Fibroblast of skin of left biceps (primary cell): Measurements from ENCODE around the gene SREBF2.
A peak's percentile ranks its signal among the peaks of the same experiment; 100 is the strongest.

Source experiments
- DNase-seq, 2 experiments: peaks; one replicate each; pipeline ENCODE4 v3.0.0-alpha.2; 2013; ENCODE audit warnings: low read depth in 2 of 2

SREBF2 gene

DNA sequence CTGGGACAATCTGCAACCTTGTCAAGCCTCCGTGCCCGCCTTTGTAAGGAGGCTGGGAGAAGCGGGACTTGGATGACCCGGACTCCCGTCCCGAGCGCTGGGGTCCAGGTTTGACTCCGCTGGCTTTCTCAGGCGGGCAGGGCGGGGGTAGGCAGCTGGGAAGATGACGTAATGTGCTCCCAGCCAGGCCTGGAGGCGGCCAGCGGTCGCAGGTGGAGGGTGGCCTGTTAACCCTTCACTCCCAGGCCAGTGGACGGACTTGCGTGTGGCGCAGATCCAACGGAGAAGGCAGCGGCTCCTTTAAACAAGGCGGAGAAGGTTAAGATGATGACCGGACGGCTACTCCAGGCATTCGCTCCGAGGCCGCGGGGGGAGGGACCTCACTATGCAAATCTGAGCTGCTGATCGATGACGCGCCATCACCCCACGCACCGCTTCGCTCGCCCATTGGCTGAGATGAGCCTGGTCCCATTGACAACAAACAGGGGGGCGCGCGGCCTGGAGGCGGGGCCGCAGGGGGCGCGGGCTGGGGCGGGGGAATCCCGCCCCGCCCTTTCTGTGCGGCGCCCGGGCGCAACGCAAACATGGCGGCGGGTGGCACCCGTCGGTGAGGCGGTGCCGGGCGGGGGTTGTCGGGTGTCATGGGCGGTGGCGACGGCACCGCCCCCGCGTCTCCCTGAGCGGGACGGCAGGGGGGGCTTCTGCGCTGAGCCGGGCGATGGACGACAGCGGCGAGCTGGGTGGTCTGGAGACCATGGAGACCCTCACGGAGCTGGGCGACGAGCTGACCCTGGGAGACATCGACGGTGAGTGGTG, at the start of gene SREBF2:
Gene SREBF2, plus strand, starts transcription at position 553 of the 816 bp plus-strand sequence. Its CDS starts 166 bp downstream, at position 719.
- DNase-seq = peak; percentile 97

- DNase-seq = no peak
Measured at GRCh38 chr22:41787331-41787730, 45.6 kb upstream of the SREBF2 start.

DNA sequence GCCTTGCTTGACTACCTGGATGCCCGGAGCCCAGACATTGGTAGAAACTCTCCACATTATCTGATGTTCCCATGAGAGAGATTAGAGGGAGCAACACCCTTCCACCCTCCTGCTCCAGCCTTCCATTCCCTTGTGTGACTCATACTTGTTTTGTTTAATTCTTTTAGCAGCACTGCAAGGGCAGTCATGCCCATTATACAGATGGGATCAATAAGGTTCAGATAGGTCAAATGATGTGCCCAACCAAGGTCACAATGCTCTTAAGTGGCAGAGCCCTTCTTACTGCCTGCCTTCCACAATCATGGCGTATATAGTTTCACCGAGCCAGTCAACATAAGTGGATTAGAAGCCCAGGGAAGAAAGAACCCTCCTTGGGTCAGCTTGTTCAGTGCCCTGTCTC, 39.0 kb upstream of the SREBF2 start:
- DNase-seq = no peak

GRCh38 chr22:41798736-41799135, 34.2 kb upstream of the SREBF2 start:
- no peak for DNase-seq

DNA sequence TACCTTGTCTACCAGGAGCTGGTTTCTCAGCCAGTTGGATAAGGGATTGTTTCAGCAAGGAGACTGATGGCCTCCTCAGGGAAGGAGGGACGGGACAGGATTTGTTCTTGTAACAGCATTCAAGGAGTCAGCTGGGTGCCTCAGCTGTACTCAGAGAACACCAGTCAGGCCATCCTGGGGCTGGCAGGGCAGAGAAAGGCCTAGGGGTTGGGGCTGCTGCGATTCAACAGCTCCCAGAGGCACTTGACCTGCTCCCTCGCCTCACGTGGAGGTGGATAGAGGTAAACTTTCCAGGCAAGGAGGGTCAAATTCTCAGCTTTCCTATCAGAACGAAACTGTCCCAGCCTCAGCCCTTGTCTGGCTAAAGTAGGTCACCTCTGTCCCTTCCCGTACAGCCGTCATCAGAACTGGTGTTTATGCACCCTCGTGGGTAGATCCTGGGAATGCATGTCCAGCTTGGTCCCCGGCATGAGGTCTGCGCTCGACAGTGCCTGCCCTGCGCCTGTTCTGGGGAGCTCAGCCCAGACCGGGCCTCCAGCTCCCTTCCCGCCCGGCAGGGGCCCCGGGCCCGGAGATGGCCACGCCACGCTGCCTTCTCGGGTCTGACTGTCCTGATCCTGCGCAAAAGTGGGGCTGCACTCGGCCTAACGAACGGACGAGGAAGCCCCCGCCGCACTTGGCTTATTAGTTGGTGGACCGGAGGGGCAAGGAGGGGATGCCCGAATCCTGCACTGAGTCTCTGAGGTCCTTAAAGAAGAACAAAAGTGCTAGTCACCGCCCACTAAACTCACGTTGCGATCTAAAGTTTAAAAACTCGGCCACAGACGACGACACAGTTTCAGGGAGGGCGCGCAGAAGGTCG, 33.2 kb upstream of the SREBF2 start:
- peak in 1 of 2 experiments; percentile 1 for DNase-seq

- DNase-seq = peak; percentile 52
Measured at GRCh38 chr22:41800348-41801146, 32.4 kb upstream of the SREBF2 start, which contains the start of gene CCDC134. CCDC134 (plus strand) TSS chr22:41800679; CDS start chr22:41808891, 8,212 bp downstream.

GRCh38 chr22:41801147-41801819, 31.6 kb upstream of the SREBF2 start:
- DNase-seq = no peak

GRCh38 chr22:41801886-41802285, 31.0 kb upstream of the SREBF2 start:
- DNase-seq = no peak

- no peak for DNase-seq
Measured at GRCh38 chr22:41805639-41806038, 27.3 kb upstream of the SREBF2 start.

- no peak for DNase-seq
Measured at GRCh38 chr22:41808400-41808799, 24.5 kb upstream of the SREBF2 start.

DNA sequence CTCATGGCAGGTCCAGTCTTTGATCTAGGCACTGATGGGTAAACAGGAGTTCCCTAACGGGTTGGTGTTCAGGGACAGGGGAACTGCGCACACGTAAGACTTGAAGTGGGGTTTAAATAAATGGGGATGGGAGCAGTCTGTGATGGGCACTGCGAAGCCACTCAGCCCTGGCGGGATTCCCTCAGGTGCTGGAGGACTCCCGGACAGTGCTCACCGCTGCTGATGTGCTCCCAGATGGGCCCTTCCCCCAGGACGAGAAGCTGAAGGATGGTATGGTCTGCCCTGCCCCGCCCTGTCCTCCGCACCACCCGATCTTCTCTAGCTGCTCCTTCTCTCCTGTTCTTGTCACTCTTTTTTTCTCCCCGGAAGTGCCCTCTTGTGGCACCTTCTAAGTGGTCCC, 22.9 kb upstream of the SREBF2 start:
- DNase-seq = no peak

DNA sequence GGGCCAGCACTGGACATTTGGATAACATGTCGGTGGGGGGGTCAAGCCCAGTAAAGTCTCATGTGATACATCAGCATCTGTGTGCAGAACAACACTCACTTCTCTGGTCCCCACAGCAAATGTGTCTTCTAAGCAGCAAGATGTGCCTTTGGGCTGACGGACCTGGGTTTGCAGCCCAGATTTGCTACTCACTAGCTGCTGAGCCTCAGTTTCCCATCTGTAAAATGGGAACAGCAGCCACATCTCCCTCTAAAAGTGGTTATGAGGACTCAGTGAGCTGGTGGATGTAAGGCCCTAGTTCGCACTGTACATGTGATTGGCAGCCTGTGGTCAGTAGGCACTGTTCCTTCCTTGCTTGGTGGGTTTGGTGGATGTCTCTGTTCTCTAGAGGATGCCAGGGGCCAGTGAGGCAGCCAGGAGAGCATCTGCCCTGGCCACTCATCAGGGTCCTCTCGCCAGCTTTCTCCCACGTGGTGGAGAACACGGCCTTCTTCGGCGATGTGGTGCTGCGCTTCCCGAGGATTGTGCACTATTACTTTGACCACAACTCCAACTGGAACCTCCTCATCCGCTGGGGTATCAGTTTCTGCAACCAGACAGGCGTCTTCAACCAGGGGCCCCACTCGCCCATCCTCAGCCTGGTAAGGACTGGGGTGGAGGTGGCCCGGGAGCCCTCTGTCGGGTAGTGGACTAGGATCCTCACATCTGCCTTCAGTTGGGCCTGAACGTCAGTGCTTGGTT, 19.9 kb upstream of the SREBF2 start:
- DNase-seq = no peak

GRCh38 chr22:41813726-41814410, 19.0 kb upstream of the SREBF2 start:
- no peak for DNase-seq

DNA sequence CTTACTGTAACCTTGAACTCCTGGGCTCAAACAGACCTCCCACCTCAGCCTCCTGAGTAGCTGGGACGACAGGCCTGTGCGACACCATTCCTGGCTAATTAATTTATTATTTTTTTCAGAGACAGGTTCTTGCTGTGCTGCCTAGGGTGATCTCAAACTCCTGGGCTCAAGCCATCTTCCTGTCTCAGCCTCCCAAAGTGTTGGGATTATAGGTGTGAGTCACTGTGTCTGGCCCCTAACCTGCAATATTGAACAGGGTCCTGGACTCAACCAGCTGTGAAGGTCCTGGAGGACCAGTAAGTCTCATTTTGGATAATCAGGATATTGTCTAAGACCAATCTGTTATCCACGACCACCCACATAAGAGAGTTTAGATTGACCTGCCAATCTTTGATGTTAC, 17.2 kb upstream of the SREBF2 start:
- no peak for DNase-seq

- DNase-seq = no peak
Measured at GRCh38 chr22:41816241-41816640, 16.7 kb upstream of the SREBF2 start.

DNA sequence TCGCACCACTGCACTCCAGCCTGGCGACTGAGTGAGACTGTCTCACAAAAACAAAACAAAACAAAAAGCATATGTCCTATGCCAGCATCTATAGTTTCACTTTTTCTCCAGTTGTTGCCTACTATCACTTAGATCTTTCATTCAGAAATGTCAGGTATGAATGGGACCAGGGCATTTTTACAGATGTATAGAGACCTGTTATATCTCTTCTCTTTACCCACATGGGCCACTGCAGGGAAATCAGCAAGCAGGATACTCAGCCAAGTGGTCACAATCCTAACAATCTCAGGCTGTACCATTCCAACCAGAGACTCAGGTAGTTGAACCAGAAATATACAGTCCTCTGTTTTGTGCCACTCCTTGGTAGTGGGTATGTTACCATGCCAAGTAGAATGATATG, 16.0 kb upstream of the SREBF2 start:
- DNase-seq = no peak

DNA sequence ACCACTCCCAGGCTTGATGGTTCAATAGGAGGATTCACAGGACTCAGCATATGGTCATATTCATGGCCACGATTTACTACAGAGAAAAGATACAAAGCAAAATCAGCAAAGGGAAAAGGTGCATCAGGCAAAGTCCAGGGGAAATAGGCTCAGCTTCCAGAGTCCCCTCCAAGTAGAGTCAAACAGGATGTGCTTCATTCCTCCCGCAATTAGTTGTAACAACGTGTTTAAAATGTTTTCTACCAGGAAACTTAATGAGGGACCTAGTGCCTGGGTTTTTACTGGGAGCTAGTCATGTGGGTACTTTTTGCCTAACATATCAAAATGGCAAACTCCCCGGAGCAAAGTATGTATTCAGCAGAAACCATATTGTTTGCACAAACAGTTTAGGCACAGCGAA, 14.9 kb upstream of the SREBF2 start:
- DNase-seq = no peak

DNA sequence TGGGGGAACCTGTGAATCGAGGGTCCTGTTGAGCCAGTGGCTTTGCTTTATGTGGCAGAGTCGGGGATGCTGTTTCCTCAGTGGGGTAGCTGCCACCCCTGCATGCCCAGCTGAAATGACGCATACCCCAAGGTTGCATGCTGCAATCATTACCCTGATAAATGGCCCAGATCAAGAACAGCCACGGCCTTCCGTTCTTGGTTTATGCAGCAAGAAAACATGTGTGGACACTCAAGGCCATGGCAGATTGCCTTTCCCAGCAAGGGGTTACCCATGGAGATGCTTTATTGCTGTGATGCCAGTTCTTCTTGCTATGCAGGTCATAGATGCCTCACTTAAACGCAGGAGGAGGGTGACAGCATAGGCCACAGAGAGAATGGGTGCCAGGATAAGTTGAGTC, 14.3 kb upstream of the SREBF2 start:
- DNase-seq = no peak

DNA sequence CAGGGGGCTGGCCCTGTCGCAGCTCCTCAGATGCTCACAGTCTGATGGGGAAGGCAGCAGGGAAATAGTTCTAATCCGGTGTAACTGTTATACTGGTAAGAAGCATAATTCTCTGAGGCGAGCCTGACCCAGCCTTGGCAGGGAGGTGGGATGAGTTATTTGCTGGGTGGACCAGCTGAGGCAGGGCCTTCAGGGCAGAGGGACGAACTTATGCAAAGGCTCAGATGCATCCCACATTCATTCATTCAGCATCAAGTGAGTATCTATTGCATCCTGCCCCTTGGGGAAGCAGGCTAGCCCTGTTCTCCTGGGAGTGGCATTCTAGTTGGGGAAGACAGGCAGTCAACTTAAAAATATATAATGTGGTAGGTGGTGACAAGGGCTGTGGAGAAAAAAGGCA, 13.6 kb upstream of the SREBF2 start:
- no peak for DNase-seq

- DNase-seq = no peak
Measured at GRCh38 chr22:41820447-41820846, 12.5 kb upstream of the SREBF2 start.
